Measurements from ENCODE around the gene ADCY5.

The ADCY5 gene

GRCh38 chr3:123328851-123329635 lies 119.8 kb downstream of the ADCY5 start:
- peak; percentile 53 to 65 for DNase-seq (ENCODE audit: low read depth in 1 of 2, low spot score in 1 of 2)

GRCh38 chr3:123327956-123328850 lies 120.7 kb downstream of the ADCY5 start:
- no peak for DNase-seq (ENCODE audit: low read depth in 1 of 2, low spot score in 1 of 2)

GRCh38 chr3:123327480-123327879 lies 121.4 kb downstream of the ADCY5 start:
- no peak for DNase-seq (ENCODE audit: low read depth in 1 of 2, low spot score in 1 of 2)

- DNase-seq (ENCODE audit: low read depth in 1 of 2, low spot score in 1 of 2): no peak
Observed at GRCh38 chr3:123326531-123326930, 122.4 kb downstream of the ADCY5 start.

GRCh38 chr3:123325766-123326256 lies 123.1 kb downstream of the ADCY5 start:
- DNase-seq (ENCODE audit: low read depth in 1 of 2, low spot score in 1 of 2): no peak

- no peak for DNase-seq (ENCODE audit: low read depth in 1 of 2, low spot score in 1 of 2)
Observed at GRCh38 chr3:123324880-123325765, 123.8 kb downstream of the ADCY5 start.

GRCh38 chr3:123323781-123324180 lies 125.1 kb downstream of the ADCY5 start:
- DNase-seq (ENCODE audit: low read depth in 1 of 2, low spot score in 1 of 2): no peak

GRCh38 chr3:123322866-123323265 lies 126.0 kb downstream of the ADCY5 start:
- no peak for DNase-seq (ENCODE audit: low read depth in 1 of 2, low spot score in 1 of 2)

- DNase-seq (ENCODE audit: low read depth in 1 of 2, low spot score in 1 of 2): no peak
Observed at GRCh38 chr3:123321806-123322205, 127.1 kb downstream of the ADCY5 start.

- no peak for DNase-seq (ENCODE audit: low read depth in 1 of 2, low spot score in 1 of 2)
Observed at GRCh38 chr3:123320221-123320620, 128.7 kb downstream of the ADCY5 start.

- no peak for DNase-seq (ENCODE audit: low read depth in 1 of 2, low spot score in 1 of 2)
Observed at GRCh38 chr3:123319760-123320159, 129.1 kb downstream of the ADCY5 start.

- no peak for DNase-seq (ENCODE audit: low read depth in 1 of 2, low spot score in 1 of 2)
Observed at GRCh38 chr3:123318374-123318773, 130.5 kb downstream of the ADCY5 start.

GRCh38 chr3:123317716-123318115 lies 131.2 kb downstream of the ADCY5 start:
- DNase-seq (ENCODE audit: low read depth in 1 of 2, low spot score in 1 of 2): no peak

GRCh38 chr3:123315271-123315595 lies 133.7 kb downstream of the ADCY5 start:
- no peak for DNase-seq (ENCODE audit: low read depth in 1 of 2, low spot score in 1 of 2)

GRCh38 chr3:123314359-123315270 lies 134.3 kb downstream of the ADCY5 start:
- DNase-seq (ENCODE audit: low read depth in 1 of 2, low spot score in 1 of 2): no peak

GRCh38 chr3:123313889-123314288 lies 135.0 kb downstream of the ADCY5 start:
- DNase-seq (ENCODE audit: low read depth in 1 of 2, low spot score in 1 of 2): no peak

- no peak for DNase-seq (ENCODE audit: low read depth in 1 of 2, low spot score in 1 of 2)
Observed at GRCh38 chr3:123312331-123313265, 136.3 kb downstream of the ADCY5 start.

- DNase-seq (ENCODE audit: low read depth in 1 of 2, low spot score in 1 of 2): no peak
Observed at GRCh38 chr3:123311201-123311600, 137.7 kb downstream of the ADCY5 start.

- no peak for DNase-seq (ENCODE audit: low read depth in 1 of 2, low spot score in 1 of 2)
Observed at GRCh38 chr3:123310741-123311140, 138.1 kb downstream of the ADCY5 start.

All from activated CD4-positive, alpha-beta T cell treated with anti-CD3 and anti-CD28 coated beads, Interleukin-2, amount 50 U/mL, for 24 hours (primary cell).